K562 (cell line): ENCODE data around the gene TMEM131L. TPM values are rescaled to one million over a fixed set of nuclear protein-coding genes. Genes with fewer than 3 reads are reported as not detected.

ENCODE experiments used
- CBX2 ChIP-seq: fragments of 200-600 bp; sonication (generic); IDR thresholded peaks from one replicate; pipeline ENCODE4 v1.6.1; 2012; ENCODE audit warnings: mild to moderate bottlenecking, low read length, inconsistent platforms; ENCODE audit not compliant: insufficient read depth, poor library complexity, severe bottlenecking
- CHD2 ChIP-seq: IDR thresholded peaks from 2 replicates; pipeline ENCODE4 v1.6.1; 2011; ENCODE audit warnings: low read depth, low read length
- CTBP1 ChIP-seq: fragments of 450-650 bp; IDR thresholded peaks from 2 replicates; pipeline ENCODE4 v1.6.1; 2016; ENCODE audit warnings: borderline replicate concordance
- DPF2 ChIP-seq: fragments of 450-650 bp; IDR thresholded peaks from 2 replicates; pipeline ENCODE4 v1.6.1; 2016
- EP300 ChIP-seq: IDR thresholded peaks from 2 replicates; pipeline ENCODE4 v1.6.1; 2012; ENCODE audit warnings: low read length, improper control_type of control experiment
- FOSL1 ChIP-seq: fragments of 200-800 bp; sonication (Bioruptor generic); conservative IDR thresholded peaks from 2 replicates; pipeline ENCODE4 v1.6.1; 2016; ENCODE audit warnings: missing genetic modification characterization, missing compliant biosample characterization
- GATA2 ChIP-seq: sonication (generic); formaldehyde crosslinking; IDR thresholded peaks from 2 replicates; pipeline ENCODE4 v1.4.0; 2020; ENCODE audit warnings: mild to moderate bottlenecking, missing genetic modification reagents
- KDM5B ChIP-seq: fragments of 200-600 bp; sonication (generic); IDR thresholded peaks from 2 replicates; pipeline ENCODE4 v1.6.1; 2012; ENCODE audit warnings: low read depth, mild to moderate bottlenecking, moderate library complexity, low read length, control low read depth, inconsistent platforms; ENCODE audit not compliant: insufficient replicate concordance
- MED1 ChIP-seq: sonication (generic); formaldehyde crosslinking; IDR thresholded peaks from 2 replicates; pipeline ENCODE4 v1.8.1; 2023; ENCODE audit warnings: missing genetic modification reagents, borderline replicate concordance
- MEIS2 ChIP-seq: fragments of 450-650 bp; IDR thresholded peaks from 2 replicates; pipeline ENCODE4 v1.6.1; 2014; ENCODE audit warnings: mild to moderate bottlenecking; ENCODE audit not compliant: partially characterized antibody
- NCOR1 ChIP-seq: fragments of 450-650 bp; IDR thresholded peaks from 2 replicates; pipeline ENCODE4 v1.6.1; 2016; ENCODE audit warnings: mild to moderate bottlenecking, moderate library complexity
- NFIX ChIP-seq: fragments of 250-450 bp; sonication (Bioruptor Pico); IDR thresholded peaks from 2 replicates; pipeline ENCODE4 v1.4.0; 2020; ENCODE audit warnings: low read depth, mild to moderate bottlenecking, moderate library complexity
- POLR2AphosphoS5 ChIP-seq: IDR thresholded peaks from 2 replicates; pipeline ENCODE4 v1.6.1; 2011; ENCODE audit warnings: mild to moderate bottlenecking, low read depth, low read length, moderate library complexity; ENCODE audit not compliant: control insufficient read depth, insufficient read depth
- RCOR1 ChIP-seq, 2 experiments: IDR thresholded peaks; 2 replicates each; pipeline ENCODE4 v1.6.1; 2012; ENCODE audit warnings: low read depth in 2 of 2, low read length in 2 of 2, borderline replicate concordance in 1 of 2, improper control_type of control experiment in 1 of 2
- SMARCA4 ChIP-seq: fragments of 450-650 bp; IDR thresholded peaks from 2 replicates; pipeline ENCODE4 v1.6.1; 2016
- TAL1 ChIP-seq: fragments of 450-650 bp; IDR thresholded peaks from 2 replicates; pipeline ENCODE4 v1.6.1; 2016; ENCODE audit warnings: mild to moderate bottlenecking
- ZEB2 ChIP-seq: fragments of 450-650 bp; IDR thresholded peaks from 2 replicates; pipeline ENCODE4 v1.6.1; 2016
- polyA plus RNA-seq, 8 experiments: library from polyadenylated mRNA; depleted of rRNA in 4 of 8; stranded (reverse) in 5 of 8; unstranded in 3 of 8; fragments of >200 nt; fragmentation: Nextera tagmentation in 2 of 8; fragmentation: Illumina TruSeq in 1 of 8; extraction: Ambion mirVana in 2 of 8; extraction: Trizol in 1 of 8; gene quantifications; 2 replicates each; pipeline versions ENCODE4 v1.2.1 to v1.2.3, GENCODE V29; 2011 to 2014; ENCODE audit warnings: inconsistent platforms in 1 of 8, missing spikeins in 1 of 8
- total RNA-seq, 7 experiments: library from RNA; depleted of rRNA in 6 of 7; stranded (reverse); fragments of >200 nt in 6 of 7; fragmentation: Illumina TruSeq in 2 of 7; extraction: Trizol in 2 of 7; gene quantifications; 2 replicates each; pipeline versions ENCODE4 v1.2.1 to v1.2.3, GENCODE V29; 2011 to 2021; ENCODE audit warnings: low replicate concordance in 1 of 7
- TF ChIP-seq, protein P1 (sequence below): sonication (generic); formaldehyde crosslinking; IDR thresholded peaks from 2 replicates; pipeline ENCODE4 v1.8.0; 2022; ENCODE audit warnings: missing genetic modification reagents, mild to moderate bottlenecking, borderline replicate concordance
- TF ChIP-seq, protein P2 (sequence below): fragments of 250-450 bp; sonication (Bioruptor Pico); IDR thresholded peaks from 2 replicates; pipeline ENCODE4 v1.5.0; 2021
- TF ChIP-seq, protein P3 (sequence below): fragments of 450-650 bp; IDR thresholded peaks from 2 replicates; pipeline ENCODE4 v1.6.1; 2016; ENCODE audit warnings: mild to moderate bottlenecking
- TF ChIP-seq, protein P4 (sequence below): fragments of 450-650 bp; IDR thresholded peaks from 2 replicates; pipeline ENCODE4 v1.6.1; 2016

The TMEM131L gene
- total and polyA plus RNA-seq, 9 of the 15 experiments (the other 6 are each of a cell fraction or from before 2014, with no cell fraction given) = 1.2 to 20.8 (median 12.9) TPM

DNA sequence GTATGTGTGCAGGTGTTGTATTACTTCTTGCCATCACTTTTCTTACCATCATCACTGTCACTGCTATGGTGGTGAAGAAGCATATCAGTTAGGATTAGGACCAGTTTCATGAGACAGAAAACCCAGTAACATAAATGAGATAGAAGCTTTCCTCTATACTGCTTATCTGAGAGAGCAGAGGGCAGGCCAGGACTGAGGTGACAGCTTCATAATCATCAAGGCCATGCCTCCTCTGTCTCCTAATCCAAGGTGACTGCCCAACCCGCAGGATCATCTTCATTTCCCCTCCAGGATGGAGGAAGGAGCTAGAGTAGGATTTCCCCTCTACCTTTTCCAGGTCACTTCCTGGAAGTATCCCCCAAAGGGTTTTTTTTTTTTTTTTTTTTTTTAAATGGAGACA lies 35.4 kb downstream of the TMEM131L start (continued):
- TF ChIP-seq POLR2AphosphoS5 (peak; percentile 43; the same call in 1 of the 2 replicates), KDM5B (no peak), CBX2 (no peak), MED1 (CRISPR knock-in tag) (no peak), NCOR1 (peak; percentile 56; the same call in 1 of the 2 replicates), ZEB2 (0 out of 2 replicates have a peak, but pooled peaks have one; percentile 28), NFIX (CRISPR knock-in tag) (no peak), GATA2 (CRISPR knock-in tag) (peak; percentile 44; the same call in 1 of the 2 replicates), EP300 (peak; percentile 49; the same call in 1 of the 2 replicates), CTBP1 (peak; percentile 33; the same call in 1 of the 2 replicates), MEIS2 (peak; percentile 35), FOSL1 (tag) (no peak), DPF2 (0 out of 2 replicates have a peak, but pooled peaks have one; percentile 45), CHD2 (no peak), RCOR1 (IDR thresholded peaks at IDR 0.05; ENCODE audit: borderline replicate concordance in 1 of 2, low read depth in 2 of 2, low read length in 2 of 2) (peak in 1 of 2 experiments; percentile 50; a peak in 1 of 4 replicates), SMARCA4 (0 out of 2 replicates have a peak, but pooled peaks have one; percentile 30), TAL1 (peak; percentile 64)
- TF ChIP-seq, protein P1, sequence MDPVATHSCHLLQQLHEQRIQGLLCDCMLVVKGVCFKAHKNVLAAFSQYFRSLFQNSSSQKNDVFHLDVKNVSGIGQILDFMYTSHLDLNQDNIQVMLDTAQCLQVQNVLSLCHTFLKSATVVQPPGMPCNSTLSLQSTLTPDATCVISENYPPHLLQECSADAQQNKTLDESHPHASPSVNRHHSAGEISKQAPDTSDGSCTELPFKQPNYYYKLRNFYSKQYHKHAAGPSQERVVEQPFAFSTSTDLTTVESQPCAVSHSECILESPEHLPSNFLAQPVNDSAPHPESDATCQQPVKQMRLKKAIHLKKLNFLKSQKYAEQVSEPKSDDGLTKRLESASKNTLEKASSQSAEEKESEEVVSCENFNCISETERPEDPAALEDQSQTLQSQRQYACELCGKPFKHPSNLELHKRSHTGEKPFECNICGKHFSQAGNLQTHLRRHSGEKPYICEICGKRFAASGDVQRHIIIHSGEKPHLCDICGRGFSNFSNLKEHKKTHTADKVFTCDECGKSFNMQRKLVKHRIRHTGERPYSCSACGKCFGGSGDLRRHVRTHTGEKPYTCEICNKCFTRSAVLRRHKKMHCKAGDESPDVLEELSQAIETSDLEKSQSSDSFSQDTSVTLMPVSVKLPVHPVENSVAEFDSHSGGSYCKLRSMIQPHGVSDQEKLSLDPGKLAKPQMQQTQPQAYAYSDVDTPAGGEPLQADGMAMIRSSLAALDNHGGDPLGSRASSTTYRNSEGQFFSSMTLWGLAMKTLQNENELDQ (CRISPR knock-in tag) = no peak
- TF ChIP-seq, protein P2, sequence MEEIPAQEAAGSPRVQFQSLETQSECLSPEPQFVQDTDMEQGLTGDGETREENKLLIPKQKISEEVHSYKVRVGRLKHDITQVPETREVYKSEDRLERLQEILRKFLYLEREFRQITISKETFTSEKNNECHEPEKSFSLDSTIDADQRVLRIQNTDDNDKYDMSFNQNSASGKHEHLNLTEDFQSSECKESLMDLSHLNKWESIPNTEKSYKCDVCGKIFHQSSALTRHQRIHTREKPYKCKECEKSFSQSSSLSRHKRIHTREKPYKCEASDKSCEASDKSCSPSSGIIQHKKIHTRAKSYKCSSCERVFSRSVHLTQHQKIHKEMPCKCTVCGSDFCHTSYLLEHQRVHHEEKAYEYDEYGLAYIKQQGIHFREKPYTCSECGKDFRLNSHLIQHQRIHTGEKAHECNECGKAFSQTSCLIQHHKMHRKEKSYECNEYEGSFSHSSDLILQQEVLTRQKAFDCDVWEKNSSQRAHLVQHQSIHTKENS (CRISPR knock-in tag) = no peak
- TF ChIP-seq, protein P3, sequence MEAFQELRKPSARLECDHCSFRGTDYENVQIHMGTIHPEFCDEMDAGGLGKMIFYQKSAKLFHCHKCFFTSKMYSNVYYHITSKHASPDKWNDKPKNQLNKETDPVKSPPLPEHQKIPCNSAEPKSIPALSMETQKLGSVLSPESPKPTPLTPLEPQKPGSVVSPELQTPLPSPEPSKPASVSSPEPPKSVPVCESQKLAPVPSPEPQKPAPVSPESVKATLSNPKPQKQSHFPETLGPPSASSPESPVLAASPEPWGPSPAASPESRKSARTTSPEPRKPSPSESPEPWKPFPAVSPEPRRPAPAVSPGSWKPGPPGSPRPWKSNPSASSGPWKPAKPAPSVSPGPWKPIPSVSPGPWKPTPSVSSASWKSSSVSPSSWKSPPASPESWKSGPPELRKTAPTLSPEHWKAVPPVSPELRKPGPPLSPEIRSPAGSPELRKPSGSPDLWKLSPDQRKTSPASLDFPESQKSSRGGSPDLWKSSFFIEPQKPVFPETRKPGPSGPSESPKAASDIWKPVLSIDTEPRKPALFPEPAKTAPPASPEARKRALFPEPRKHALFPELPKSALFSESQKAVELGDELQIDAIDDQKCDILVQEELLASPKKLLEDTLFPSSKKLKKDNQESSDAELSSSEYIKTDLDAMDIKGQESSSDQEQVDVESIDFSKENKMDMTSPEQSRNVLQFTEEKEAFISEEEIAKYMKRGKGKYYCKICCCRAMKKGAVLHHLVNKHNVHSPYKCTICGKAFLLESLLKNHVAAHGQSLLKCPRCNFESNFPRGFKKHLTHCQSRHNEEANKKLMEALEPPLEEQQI = no peak
- TF ChIP-seq, protein P4, sequence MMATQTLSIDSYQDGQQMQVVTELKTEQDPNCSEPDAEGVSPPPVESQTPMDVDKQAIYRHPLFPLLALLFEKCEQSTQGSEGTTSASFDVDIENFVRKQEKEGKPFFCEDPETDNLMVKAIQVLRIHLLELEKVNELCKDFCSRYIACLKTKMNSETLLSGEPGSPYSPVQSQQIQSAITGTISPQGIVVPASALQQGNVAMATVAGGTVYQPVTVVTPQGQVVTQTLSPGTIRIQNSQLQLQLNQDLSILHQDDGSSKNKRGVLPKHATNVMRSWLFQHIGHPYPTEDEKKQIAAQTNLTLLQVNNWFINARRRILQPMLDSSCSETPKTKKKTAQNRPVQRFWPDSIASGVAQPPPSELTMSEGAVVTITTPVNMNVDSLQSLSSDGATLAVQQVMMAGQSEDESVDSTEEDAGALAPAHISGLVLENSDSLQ = peak; percentile 39; the same call in 1 of the 2 replicates
